NK-92 (cell line): Measurements from ENCODE around the gene RFTN1.

Experiments
- DNase-seq: peaks from one replicate; lab custom pipeline; 2025; ENCODE audit not compliant: unreplicated experiment; lab: John Stamatoyannopoulos, UW

RFTN1 gene

GRCh38 chr3:16380421-16380820 is 133.1 kb downstream of the RFTN1 start:
- no peak for DNase-seq

DNA sequence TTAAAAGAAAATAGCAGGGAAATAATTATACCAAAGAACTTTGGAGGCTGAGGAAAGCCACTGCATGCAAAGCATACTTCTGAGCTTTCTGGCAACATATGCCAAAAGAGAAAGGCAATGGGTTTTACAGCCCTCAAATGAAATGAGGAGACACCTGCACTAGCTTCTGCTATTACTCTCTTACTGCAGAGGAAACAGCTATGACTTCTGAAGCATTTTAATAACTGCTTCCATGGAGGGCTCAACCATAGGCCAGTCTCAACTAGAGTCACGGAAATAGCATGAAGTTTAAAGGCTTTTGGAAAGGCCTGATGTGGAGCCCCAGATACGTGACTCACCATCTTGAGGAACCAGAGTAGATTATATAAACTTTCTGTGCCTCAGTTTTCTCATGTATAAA is 133.7 kb downstream of the RFTN1 start:
- DNase-seq: no peak

DNA sequence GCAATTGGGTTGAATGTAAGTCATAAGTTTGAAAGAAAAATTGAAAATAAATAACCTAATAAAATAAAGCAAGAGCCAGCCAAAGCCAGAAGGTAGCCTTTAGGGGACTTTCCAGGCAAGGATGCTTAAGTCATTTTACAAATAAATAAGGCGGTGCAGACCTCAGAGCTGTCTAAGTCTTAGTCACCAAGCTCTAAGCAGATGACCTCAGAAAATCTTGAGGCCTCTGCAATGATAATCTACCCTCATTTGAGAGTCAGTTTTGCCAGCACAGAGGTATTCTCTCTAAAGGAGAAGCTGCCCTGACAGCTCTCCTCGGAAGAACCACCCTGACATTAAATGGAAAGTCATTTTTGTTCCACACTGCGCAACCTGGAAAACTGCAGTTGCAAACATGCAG is 134.6 kb downstream of the RFTN1 start:
- DNase-seq: no peak

GRCh38 chr3:16378415-16378814 is 135.1 kb downstream of the RFTN1 start:
- no peak for DNase-seq

DNA sequence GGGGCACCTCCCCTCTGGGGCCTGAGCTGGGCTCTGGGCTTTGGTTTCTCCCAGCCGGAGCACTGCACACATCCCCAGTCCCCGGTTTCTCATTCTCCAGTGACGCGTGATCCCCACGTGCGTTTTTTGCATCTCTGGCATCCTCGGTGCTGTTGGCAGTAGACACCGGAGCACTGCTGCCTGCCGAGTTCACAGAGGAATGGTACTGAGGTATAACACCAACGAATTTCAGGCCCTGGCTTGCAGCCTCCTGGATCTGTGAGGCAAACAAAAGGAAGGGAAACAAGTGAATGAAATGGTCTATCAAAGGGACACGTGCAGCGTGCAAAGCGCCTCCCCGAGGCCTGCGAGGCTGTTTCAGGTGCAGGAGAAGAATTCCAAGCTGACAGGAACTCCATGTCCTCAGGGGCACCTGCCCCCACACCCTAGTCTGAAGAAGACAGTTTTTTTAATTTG is 135.6 kb downstream of the RFTN1 start:
- DNase-seq: no peak

DNA sequence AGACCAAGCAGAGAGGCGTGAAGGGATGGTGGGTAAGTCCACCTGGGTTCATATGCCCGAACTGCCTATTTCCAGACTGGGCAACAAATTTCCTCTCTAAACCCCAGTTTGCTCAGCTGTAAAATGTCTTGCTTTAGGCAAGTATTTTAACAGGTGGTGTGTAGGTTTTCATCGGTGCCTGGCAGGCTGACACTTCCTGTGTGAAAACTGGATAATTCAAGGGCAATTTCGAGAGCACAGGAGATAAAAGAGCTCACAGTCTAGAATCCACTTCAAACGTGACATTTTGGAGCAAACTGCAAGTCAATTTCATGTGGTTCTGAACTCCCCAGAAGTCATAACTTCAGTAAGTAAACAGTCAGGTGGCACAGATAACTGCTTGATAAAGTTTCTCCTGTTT is 136.3 kb downstream of the RFTN1 start:
- no peak for DNase-seq

GRCh38 chr3:16375891-16376290 is 137.6 kb downstream of the RFTN1 start:
- DNase-seq: no peak

GRCh38 chr3:16374935-16375245 is 138.6 kb downstream of the RFTN1 start:
- DNase-seq: no peak

DNA sequence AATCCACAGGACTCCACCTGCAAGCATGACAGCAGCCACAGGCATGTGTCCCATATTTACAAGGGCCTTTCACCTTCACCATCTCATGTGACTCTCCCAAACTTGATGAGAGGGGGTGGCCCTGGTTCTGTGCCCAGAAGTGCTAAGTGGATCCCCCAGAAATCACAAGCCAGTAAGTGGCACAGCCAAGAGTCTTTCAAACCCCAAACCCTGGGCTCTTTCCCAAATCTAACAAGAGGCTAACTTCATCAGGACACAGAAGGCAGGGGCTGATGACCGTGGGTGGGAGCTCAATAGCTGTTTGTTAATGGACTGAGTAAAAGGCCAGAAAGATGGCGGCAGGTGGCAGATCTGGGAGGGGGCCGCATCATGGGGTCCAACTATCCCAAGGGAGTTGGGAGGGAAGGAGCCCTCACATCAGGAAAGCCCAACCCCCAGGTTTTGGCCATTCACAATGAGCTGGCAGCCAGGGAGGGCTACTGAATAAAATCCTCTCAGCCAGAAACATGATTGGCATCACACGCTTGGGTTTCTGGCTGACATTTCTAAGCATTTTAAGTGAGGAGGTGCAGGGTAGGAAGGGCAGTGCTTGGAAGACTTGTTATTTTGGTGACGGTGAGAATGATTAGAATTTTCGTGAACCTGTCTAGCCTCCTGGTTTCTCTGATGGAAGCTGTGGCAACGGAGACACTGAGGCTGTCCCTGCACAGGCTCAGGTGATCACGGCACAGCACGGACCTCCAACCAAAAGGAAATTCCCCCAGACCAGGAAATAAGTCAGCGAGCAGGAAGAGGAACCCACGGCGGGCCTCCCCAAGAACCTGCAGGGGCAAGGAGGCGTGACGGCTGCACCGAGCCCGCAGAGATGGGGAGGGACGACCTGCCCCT is 139.2 kb downstream of the RFTN1 start:
- no peak for DNase-seq

DNA sequence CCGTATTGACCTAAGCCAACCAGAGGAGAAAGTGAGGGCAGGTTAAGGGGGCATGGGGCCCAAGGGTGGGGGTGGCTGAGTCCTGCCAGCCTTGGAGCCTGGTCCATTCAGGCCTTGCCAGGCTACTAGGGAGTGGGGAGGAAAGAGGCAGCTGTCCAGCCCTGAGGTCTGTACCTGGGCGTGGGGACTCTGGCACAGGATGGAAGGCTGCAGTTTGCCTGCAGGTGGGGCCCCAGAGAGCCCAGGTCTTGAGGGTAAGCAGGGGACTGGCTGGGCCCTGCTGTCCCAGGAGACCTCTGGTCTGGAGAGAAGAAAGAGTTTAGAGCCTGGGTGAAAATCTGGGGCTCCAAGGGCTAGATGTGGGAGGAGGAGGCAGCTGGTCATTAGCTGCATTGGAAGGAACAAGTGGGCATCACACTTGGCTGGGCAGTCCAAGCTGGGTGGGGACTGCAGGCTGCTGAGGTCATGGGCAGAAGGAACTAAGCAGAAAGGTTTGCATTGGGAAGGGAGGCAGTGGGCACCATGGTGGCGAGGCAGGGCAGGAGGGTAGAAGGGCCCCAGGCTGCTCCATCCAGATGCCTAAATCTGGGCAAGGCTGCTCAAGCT is 140.1 kb downstream of the RFTN1 start:
- DNase-seq: no peak

GRCh38 chr3:16372362-16373292 is 140.9 kb downstream of the RFTN1 start:
- no peak for DNase-seq

DNA sequence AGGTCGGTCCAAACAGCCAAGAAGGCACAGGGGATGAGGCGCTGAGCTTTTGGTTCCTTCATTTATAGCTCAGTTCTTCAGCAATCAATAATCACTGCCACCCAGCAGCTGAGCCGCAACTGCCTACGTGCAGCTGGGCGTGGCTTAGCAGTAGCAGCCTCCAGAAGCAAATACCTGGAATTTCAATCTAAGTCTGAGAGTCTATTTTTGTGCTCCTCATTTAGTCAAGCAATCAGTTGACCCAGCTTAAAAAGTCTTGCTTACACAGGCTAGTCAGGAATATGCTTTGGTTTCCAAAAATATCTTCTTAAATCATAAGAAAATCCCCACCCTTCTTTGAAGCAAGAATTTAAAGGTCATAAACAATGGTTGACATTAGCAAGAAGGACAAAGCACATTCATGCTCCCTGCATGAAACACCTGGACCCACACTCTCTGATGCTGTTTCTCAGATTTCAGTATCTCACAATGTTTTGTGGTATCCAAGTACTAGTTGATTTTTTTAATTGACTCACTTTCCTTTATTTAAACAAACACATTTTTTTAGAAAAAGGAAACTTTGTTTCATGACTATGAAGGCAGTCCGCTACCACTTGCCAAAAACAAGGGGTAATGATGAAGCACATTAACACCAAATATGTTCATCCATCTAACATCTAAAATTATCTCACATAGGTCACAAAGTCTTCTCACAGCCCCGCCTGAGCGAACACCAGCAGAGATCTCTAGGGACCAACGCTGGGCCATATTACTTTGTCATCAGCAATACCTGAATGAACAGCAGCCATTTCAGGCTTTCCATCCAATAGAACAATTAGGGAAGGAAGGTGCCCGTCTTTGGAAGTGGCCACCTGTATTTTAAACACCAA is 142.4 kb downstream of the RFTN1 start:
- no peak for DNase-seq

DNA sequence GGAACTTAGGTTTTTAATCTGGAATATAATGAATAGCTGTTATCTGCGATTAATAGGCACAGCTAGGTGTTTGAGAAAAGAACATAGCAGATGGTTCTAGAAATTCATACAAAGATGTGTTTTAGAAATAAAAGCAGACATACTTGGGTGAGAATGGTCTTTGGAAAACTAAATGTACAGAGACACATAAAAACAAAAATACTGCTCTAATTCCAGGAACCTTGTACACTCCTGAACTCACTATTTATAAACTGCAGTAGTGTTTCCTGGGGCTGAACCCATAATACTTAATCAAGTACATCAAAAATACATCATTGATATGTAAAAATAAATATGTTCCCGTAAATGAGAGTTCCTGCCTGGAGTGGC is 143.0 kb downstream of the RFTN1 start:
- DNase-seq: no peak

- DNase-seq: no peak
These were observed 143.6 kb downstream of the RFTN1 start for GRCh38 chr3:16369885-16370284.

DNA sequence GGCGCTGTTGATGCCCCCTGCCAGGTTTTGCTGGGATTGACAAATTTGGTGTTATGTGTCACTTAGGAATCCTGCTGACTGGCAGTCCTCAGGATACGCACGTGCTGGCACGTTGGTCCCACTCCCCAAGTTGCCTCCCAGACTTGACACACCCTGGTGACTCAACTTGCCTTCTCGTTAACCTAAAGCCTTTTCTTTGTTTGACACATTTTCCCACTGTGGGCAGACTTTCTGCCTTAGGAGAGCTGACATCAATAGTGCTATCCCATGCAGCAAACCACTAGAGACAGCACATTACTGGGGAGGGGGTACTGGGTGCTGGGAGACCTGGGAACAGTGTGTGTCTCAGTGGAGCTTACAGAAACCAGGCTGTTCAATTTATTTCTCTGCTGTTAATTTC is 144.2 kb downstream of the RFTN1 start:
- DNase-seq: no peak

GRCh38 chr3:16366581-16366980 is 146.9 kb downstream of the RFTN1 start:
- DNase-seq: no peak

DNA sequence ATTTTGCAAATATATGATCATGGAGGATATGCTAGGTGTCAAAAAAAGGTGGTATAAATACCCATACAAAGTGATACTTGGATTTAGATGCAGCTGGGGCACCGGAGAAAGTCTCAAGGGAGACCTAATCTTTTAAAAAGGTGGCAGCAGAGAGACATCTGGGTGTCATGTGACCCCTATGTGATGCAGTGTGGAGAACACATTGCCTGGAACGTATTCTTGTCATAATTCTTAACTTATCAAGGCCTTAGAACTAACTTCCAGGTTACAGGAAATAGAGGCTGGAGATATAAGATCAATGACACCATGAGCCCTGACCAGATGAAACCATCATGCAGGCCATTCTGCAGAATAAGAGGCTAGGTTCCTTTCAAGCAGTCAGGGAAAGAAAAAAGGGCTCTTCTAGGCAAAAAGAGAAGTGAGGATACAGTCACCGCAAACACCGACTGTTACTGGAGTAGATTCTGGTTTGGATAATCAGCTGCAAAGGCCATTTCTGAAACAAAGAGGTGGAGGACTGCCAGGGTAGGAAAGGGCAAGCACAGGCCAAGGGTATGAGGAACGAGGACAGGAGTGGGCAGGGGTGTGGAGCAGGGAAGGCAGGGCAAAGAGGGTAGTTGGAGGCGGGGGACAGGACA is 147.9 kb downstream of the RFTN1 start:
- DNase-seq: no peak

- no peak for DNase-seq
These were observed 148.5 kb downstream of the RFTN1 start for GRCh38 chr3:16364963-16365362.

- DNase-seq: no peak
These were observed 149.2 kb downstream of the RFTN1 start for GRCh38 chr3:16364323-16364722.

DNA sequence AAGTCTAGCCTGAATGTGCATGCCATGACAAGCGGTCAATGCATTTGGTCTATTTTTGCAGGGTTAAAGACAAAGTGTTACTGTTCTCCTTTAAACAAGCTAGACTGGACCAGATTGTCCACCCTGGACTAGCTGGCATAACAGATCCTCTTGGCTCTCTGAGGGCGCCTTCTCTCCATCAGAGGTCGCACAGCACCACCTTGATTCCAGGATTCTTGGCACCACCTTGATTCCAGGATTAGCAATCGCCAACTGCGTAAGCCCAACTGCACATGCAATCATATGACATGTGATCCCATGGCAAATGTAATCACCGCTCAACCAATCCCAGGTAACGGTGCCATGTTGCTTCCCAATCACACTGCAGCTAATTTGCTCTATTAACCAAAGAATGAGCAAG is 149.9 kb downstream of the RFTN1 start:
- no peak for DNase-seq
